SH-SY5Y (cell line): ENCODE measurements around the gene PCSK5.

Experiments used
- GATA2 ChIP-seq: IDR thresholded peaks from 2 replicates; pipeline ENCODE4 v1.6.1; 2011; ENCODE audit warnings: mild to moderate bottlenecking, low read depth, low read length
- GATA3 ChIP-seq: IDR thresholded peaks from 2 replicates; pipeline ENCODE4 v1.6.1; 2011; ENCODE audit warnings: low read depth, mild to moderate bottlenecking, low read length, moderate library complexity

Gene PCSK5

DNA sequence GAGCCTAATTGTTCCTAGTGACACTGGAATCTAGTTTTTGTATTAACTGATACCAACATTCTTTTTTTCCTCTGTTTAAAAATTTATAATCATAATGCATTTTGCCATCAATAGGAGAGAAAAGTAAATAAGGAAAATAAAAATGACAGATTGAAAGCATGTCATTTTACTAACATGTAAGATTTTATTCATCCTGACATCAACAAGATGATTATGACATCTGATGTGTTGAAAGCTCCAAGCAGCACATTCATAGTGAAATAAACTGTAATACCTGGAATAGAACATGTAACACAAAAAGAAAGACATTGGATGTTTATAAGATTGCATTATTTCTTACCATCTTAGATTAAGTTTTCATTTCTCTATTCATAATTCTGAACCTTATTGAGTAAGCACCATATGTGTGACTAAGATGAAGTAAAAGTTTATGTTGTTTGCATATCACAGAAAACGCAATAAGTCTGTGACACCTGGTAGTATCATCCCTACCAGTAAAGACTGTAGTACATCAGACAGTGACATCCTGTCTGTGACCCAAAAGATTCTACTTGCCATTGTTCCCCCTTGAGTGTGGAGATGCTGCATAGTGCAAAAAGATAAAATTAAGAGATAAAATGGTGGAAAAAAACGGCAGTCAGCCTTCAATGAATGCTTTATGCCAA lies 225.6 kb downstream of the PCSK5 start:
- no peak for TF ChIP-seq GATA3
- TF ChIP-seq GATA2: no peak

- TF ChIP-seq GATA3 (no peak), GATA2 (no peak)
These were observed 226.4 kb downstream of the PCSK5 start for GRCh38 chr9:76116913-76117312.

DNA sequence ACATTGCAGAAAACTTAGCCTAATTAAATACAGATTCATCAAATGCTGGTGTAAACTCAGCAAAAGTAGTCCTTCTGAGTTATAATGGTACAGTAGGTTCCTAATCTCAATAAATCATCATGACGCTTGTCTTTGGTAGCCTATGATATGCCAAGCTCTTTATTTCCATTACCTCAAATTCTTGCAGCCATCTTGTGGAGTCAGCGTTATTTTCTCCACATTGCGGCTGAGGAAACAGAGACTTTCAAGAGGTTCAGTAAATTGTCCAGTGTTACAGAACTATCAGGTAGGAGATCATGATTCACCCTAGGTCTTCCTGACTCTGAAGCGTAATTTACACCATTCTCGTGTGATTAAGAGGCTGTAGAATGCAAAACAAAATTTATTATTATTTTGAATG lies 237.2 kb downstream of the PCSK5 start:
- TF ChIP-seq GATA3 (no peak), GATA2 (no peak)

DNA sequence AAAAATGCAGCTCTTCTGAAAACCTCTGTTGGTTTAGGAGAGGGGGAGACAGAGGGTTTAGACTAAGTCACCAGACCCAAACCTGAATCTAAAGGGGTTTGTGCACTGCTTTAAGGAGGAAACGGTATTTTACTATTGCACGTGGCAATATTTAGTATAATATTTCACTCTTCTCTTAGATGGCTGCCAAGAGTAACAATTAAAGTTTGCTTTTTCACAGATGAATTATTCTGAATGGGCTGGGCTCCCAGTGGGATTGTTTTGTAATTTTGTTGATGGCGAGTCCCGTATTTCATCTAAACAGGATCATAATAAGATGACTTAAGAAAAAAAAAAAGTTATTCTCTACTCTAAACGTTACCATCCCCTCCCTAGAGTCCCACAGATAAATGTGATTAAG lies 245.4 kb downstream of the PCSK5 start:
- TF ChIP-seq GATA3 (no peak), GATA2 (no peak)

GRCh38 chr9:76136986-76137385 lies 246.5 kb downstream of the PCSK5 start:
- no peak for TF ChIP-seq GATA3
- TF ChIP-seq GATA2: no peak

GRCh38 chr9:76137931-76138330 lies 247.5 kb downstream of the PCSK5 start:
- TF ChIP-seq GATA2 (no peak), GATA3 (no peak)

GRCh38 chr9:76138360-76138759 lies 247.9 kb downstream of the PCSK5 start:
- TF ChIP-seq GATA3: no peak
- no peak for TF ChIP-seq GATA2

DNA sequence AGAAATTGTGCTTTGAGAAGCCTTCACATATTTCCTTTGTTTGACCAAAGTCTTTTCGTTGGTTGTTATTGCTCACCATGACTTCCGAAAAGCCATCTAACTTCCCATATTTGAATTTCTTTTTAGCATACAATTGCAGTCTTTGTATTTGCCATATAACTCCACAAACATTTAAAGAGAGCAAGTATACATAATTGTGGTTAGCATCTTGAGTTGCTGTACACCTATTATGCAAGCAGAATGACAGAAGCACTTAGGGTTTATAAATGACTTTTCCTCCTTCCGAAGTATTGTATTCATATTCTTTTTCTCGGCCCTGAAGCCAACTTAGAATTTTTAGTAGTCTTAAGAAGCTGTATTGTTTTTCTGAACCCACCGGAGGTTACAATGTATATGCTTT lies 253.4 kb downstream of the PCSK5 start:
- TF ChIP-seq GATA2: no peak
- no peak for TF ChIP-seq GATA3

DNA sequence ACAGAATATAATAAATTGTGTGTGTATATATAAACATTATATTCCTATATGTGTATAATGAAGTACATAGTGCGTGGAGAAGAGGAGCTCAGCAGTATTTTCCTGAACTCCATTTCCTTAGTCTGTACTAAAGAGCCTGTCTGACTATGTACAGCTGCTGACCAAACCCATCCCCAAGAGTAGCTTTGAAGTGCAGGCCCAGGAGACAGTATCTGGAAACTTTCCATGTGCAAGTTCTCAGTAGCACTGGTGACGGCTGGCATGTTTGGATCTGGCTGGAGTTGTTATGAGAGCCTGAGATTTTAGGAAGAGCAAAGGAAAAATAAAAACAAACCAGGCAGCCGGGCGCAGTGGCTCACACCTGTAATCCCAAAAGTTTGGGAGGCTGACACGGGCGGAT lies 259.5 kb downstream of the PCSK5 start:
- TF ChIP-seq GATA3 (no peak), GATA2 (no peak)

DNA sequence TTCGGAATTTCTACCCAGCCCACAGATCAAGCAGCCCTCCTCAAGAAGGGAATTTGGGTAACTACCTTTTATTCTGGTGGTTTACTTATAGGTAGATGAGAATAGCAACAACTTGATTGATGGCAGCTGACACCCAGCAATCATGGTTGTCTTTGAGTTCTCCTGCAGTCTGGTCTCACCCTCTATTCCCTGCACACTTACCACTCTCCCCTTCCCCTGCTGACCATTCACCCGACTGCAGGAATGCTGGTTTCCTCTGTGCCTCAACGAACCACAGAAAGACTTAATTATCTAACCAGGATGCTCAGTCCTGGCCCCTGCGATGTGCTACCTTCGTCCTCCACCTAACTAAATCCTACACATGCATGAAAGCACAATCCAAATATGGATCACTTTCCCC lies 260.8 kb downstream of the PCSK5 start:
- no peak for TF ChIP-seq GATA2
- TF ChIP-seq GATA3: no peak

DNA sequence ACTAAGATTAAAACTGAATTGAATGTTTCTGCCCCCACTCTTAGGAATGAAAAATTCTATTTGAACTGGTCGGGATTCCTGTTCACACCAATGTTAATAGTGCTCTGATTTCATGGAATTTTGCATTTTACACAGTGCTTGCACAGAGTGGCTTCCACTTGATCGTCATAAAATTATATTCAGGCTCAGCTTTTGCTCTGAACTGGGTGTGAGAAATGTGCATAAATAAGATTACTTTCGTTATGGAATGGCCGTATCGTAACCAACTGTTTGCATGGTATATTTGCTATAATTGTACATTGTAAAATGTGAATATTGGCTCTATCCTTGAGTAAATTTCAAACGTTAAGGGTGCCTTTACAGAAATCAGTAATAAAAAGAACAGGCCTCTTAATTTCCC lies 262.9 kb downstream of the PCSK5 start:
- TF ChIP-seq GATA2: no peak
- no peak for TF ChIP-seq GATA3

DNA sequence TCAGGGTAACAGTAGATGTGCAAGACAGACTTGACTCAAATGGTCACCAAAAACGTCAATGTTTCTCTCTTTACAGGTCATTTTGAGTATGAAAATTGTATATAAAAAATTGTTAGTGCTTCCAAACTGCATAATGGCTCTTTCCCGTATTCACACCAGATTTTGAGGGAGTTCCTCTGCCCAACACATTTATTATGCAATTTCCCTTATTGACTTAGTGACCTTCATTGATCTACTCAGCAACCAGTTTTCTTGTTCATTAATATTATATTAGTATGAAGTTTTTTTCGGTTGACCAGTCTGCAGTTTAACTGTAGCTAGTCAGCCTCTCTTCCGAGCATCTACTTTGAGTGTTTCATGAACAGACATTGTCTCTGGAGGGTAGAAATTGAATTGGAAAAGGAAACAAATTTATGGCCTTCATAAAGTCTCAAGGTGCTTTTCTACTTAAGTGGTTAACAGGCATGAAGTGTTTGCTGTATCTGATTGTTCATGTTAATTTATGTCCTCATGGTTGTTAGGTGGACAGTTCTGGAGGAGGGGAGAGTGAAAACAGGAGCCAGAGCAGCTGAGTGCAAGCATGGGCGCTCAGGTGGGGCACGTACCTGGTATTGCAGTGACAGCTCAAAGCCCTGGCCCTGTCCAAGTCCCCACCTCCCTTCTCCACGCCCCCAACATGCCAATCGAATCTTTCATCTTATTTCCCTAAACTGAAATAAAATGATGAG lies 263.6 kb downstream of the PCSK5 start:
- no peak for TF ChIP-seq GATA3

DNA sequence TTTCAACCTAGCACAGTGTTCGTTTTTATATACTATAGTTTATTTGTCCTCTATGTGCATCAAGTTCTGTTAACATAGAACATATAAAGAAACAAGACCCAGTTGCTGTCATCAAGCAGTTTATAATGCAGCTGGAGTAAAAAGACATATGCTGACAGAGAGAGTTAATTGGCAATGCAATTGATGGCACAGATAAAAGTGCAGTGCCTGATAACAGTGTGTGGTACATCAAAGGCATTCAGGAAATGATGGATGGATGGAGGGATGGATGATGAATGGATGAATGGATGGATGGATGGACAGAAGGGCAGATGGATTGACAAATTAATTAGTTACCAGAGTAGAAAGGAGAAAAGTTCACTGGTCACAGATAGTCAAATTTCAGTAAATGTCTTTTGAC lies 264.9 kb downstream of the PCSK5 start:
- no peak for TF ChIP-seq GATA2
- no peak for TF ChIP-seq GATA3

DNA sequence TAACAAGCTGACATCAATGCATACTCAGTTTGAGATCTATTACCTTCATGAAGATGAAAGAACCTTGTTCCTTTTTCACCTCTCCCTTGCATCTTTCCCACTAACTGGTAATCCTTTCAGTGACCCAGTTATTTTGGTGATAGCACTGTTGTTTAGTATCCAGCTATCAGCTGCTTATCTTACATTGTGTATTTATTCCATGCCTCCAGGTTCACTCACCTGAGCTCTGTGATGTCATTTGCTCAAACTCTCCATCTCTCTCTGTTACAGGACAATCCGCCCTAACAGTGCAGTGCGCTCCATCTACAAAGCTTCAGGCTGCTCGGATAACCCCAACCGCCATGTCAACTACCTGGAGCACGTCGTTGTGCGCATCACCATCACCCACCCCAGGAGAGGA lies 268.2 kb downstream of the PCSK5 start:
- no peak for TF ChIP-seq GATA3
- no peak for TF ChIP-seq GATA2

GRCh38 chr9:76159293-76159926 lies 268.9 kb downstream of the PCSK5 start:
- no peak for TF ChIP-seq GATA2
- no peak for TF ChIP-seq GATA3
